H9 (cell line): ENCODE measurements around the gene CCDC71. TPM values are rescaled to one million over a fixed set of nuclear protein-coding genes. Genes with fewer than 3 reads are reported as not detected.

Source experiments
- DNase-seq: peaks from one replicate; pipeline ENCODE4 v3.0.0-alpha.2; 2017
- H2AFZ ChIP-seq: one replicate; pipeline ENCODE4 v1.6.1; 2013; ENCODE audit warnings: mild to moderate bottlenecking, low read length, control low read depth, moderate library complexity
- H2AK5ac ChIP-seq: 2 replicates; pipeline ENCODE4 v1.6.1; 2013; ENCODE audit warnings: low read length, control low read depth, mixed read lengths; ENCODE audit not compliant: insufficient read length
- H2BK120ac ChIP-seq: one replicate; pipeline ENCODE4 v1.6.1; 2013; ENCODE audit warnings: low read depth, mild to moderate bottlenecking, low read length, control low read depth, inconsistent platforms; ENCODE audit not compliant: poor library complexity, severe bottlenecking
- H2BK12ac ChIP-seq: 2 replicates; pipeline ENCODE4 v1.6.1; 2013; ENCODE audit warnings: low read length, control low read depth, mixed read lengths, low read depth; ENCODE audit not compliant: insufficient read length
- H2BK15ac ChIP-seq: 2 replicates; pipeline ENCODE4 v1.6.1; 2013; ENCODE audit warnings: low read depth, low read length, control low read depth
- H2BK20ac ChIP-seq: one replicate; pipeline ENCODE4 v1.6.1; 2013; ENCODE audit warnings: low read depth, mild to moderate bottlenecking, low read length, control low read depth, inconsistent platforms; ENCODE audit not compliant: poor library complexity, severe bottlenecking
- H2BK5ac ChIP-seq: 2 replicates; pipeline ENCODE4 v1.6.1; 2013; ENCODE audit warnings: low read length, control low read depth, mixed read lengths; ENCODE audit not compliant: insufficient read length
- H3K14ac ChIP-seq: 2 replicates; pipeline ENCODE4 v1.6.1; 2013; ENCODE audit warnings: low read length, control low read depth; ENCODE audit not compliant: insufficient read depth
- H3K18ac ChIP-seq: 2 replicates; pipeline ENCODE4 v1.6.1; 2013; ENCODE audit warnings: low read depth, mild to moderate bottlenecking, mixed read lengths, low read length, control low read depth; ENCODE audit not compliant: insufficient read length
- H3K23ac ChIP-seq: 2 replicates; pipeline ENCODE4 v1.6.1; 2013; ENCODE audit warnings: low read length, control low read depth, mixed read lengths, low read depth; ENCODE audit not compliant: insufficient read length
- H3K23me2 ChIP-seq: 2 replicates; pipeline ENCODE4 v1.6.1; 2013; ENCODE audit warnings: low read depth, mild to moderate bottlenecking, mixed read lengths, low read length, control low read depth; ENCODE audit not compliant: insufficient read length, poor library complexity, severe bottlenecking
- H3K27ac ChIP-seq: 2 replicates; pipeline ENCODE4 v1.5.1; 2013; ENCODE audit warnings: low read length, control low read depth, mixed read lengths, low read depth; ENCODE audit not compliant: insufficient read length
- H3K27me3 ChIP-seq: 2 replicates; pipeline ENCODE4 v1.6.1; 2013; ENCODE audit warnings: low read length, control low read depth, inconsistent platforms; ENCODE audit not compliant: insufficient read depth
- H3K4ac ChIP-seq: 2 replicates; pipeline ENCODE4 v1.6.1; 2013; ENCODE audit warnings: low read depth, mild to moderate bottlenecking, control low read depth, inconsistent platforms, low read length, moderate library complexity
- H3K4me1 ChIP-seq: 2 replicates; pipeline ENCODE4 v1.6.1; 2013; ENCODE audit warnings: low read length, control low read depth, inconsistent platforms; ENCODE audit not compliant: insufficient read depth
- H3K4me2 ChIP-seq: 2 replicates; pipeline ENCODE4 v1.6.1; 2013; ENCODE audit warnings: low read length, control low read depth, mixed read lengths; ENCODE audit not compliant: insufficient read length, insufficient read depth
- H3K56ac ChIP-seq: 2 replicates; pipeline ENCODE4 v1.6.1; 2013; ENCODE audit warnings: low read depth, mild to moderate bottlenecking, mixed read lengths, low read length, control low read depth; ENCODE audit not compliant: insufficient read length
- H3K79me1 ChIP-seq: 2 replicates; pipeline ENCODE4 v1.6.1; 2013; ENCODE audit warnings: low read depth, mild to moderate bottlenecking, moderate library complexity, low read length, control low read depth, inconsistent platforms; ENCODE audit not compliant: insufficient read depth, poor library complexity, severe bottlenecking
- H3K79me2 ChIP-seq: 2 replicates; pipeline ENCODE4 v1.6.1; 2013; ENCODE audit warnings: low read length, control low read depth, inconsistent platforms; ENCODE audit not compliant: insufficient read depth
- H3K9ac ChIP-seq: 2 replicates; pipeline ENCODE4 v1.6.1; 2013; ENCODE audit warnings: low read length, control low read depth, mixed read lengths; ENCODE audit not compliant: insufficient read length; ENCODE audit errors: extremely low read depth
- H3K9me3 ChIP-seq: one replicate; pipeline ENCODE4 v1.6.1; 2013; ENCODE audit warnings: low read depth, low read length, inconsistent platforms; ENCODE audit not compliant: control insufficient read depth
- H3T11ph ChIP-seq: one replicate; pipeline ENCODE4 v1.6.1; 2013; ENCODE audit warnings: mild to moderate bottlenecking, low read length, control low read depth, inconsistent platforms
- H4K20me1 ChIP-seq: one replicate; pipeline ENCODE4 v1.6.1; 2013; ENCODE audit not compliant: control insufficient read depth, insufficient read length, insufficient read depth
- H4K5ac ChIP-seq: 2 replicates; pipeline ENCODE4 v1.6.1; 2013; ENCODE audit warnings: low read depth, mild to moderate bottlenecking, mixed read lengths, low read length, control low read depth; ENCODE audit not compliant: insufficient read length
- H4K8ac ChIP-seq: replicated peaks from 2 replicates; pipeline ENCODE4 v1.6.1; 2013; ENCODE audit warnings: low read length, control low read depth, mixed read lengths, low read depth; ENCODE audit not compliant: insufficient read length
- H4K91ac ChIP-seq: 2 replicates; pipeline ENCODE4 v1.6.1; 2013; ENCODE audit warnings: low read depth, mild to moderate bottlenecking, moderate library complexity, mixed read lengths, low read length, control low read depth; ENCODE audit not compliant: insufficient read length
- H3K27ac Mint-ChIP-seq, 3 experiments: 2 replicates in 2 of 3; 3 replicates in 1 of 3; pipeline ENCODE4 v1.8.0; 2020 to 2021; ENCODE audit warnings: mixed read lengths in 3 of 3, mild to moderate bottlenecking in 1 of 3, moderate library complexity in 1 of 3
- H3K27me3 Mint-ChIP-seq: 2 replicates; pipeline ENCODE4 v1.8.0; 2021; ENCODE audit warnings: low read depth, mild to moderate bottlenecking, moderate library complexity, mixed read lengths
- H3K36me3 Mint-ChIP-seq, 3 experiments: 2 replicates in 2 of 3; 3 replicates in 1 of 3; pipeline ENCODE4 v1.8.0; 2020 to 2021; ENCODE audit warnings: low read depth in 3 of 3, mixed read lengths in 3 of 3; ENCODE audit not compliant: insufficient read depth in 1 of 3
- H3K4me1 Mint-ChIP-seq, 2 experiments: 2 replicates each; pipeline ENCODE4 v1.8.0; 2020; ENCODE audit warnings: mixed read lengths in 2 of 2
- H3K4me3 Mint-ChIP-seq, 2 experiments: 2 replicates in 1 of 2; 3 replicates in 1 of 2; pipeline ENCODE4 v1.8.0; 2020 to 2021; ENCODE audit warnings: mild to moderate bottlenecking in 2 of 2, mixed read lengths in 2 of 2, moderate library complexity in 1 of 2
- H3K9me3 Mint-ChIP-seq, 2 experiments: 2 replicates in 1 of 2; 3 replicates in 1 of 2; pipeline ENCODE4 v1.8.0; 2020; ENCODE audit warnings: mild to moderate bottlenecking in 2 of 2, mixed read lengths in 2 of 2, moderate library complexity in 1 of 2
- WGBS: extraction: QIAGEN DNeasy Blood & Tissue Kit; methylation state at CpG from one replicate; pipeline ENCODE4 v1.1.7; 2013; ENCODE audit warnings: missing lambda C conversion rate, low lambda C conversion rate, mixed read lengths; ENCODE audit not compliant: insufficient read length; ENCODE audit errors: extremely low coverage; 5-methylcytosine and 5-hydroxymethylcytosine counted together
- total RNA-seq: library from RNA; stranded (reverse); gene quantifications from 2 replicates; pipeline ENCODE4 v1.2.1, GENCODE V29; 2021
- TF ChIP-seq, protein P1 (sequence below): fragments of 200-600 bp; sonication (generic); conservative IDR thresholded peaks from 3 replicates; pipeline ENCODE4 v1.8.0; 2021; ENCODE audit warnings: antibody characterized with exemption, mild to moderate bottlenecking

Gene CCDC71
- total RNA-seq, 1 experiment from 2014 or later, result 27.6 TPM

DNA sequence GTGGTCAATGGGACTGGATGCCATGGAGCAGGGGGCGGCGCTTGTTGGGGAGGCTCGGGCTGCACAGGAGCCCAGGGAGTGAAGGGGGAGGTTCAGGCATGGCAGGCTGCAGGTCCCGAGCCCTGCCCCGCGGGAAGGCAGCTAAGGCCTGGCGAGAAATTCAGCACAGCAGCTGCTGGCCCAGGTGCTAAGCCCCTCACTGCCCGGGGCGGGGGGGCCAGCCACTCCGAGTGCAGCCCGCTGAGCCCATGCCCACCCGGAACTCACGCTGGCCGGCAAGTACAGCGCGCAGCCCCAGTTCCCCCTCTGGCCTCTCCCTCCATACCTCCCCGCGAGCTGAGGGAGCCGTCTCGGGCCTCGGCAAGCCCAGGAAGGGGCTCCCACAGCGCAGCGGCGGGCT lies 16.6 kb upstream of the CCDC71 start:
- Histone ChIP-seq H3K56ac (no peak overlapping the region), H3K18ac (no peak overlapping the region), H4K20me1 (no peaks in the 10 kb centered on the region), H2BK120ac (no peak overlapping the region), H3K23ac (no peak overlapping the region), H2AFZ (no peak overlapping the region), H3K79me1 (no peaks in the 10 kb centered on the region), H2BK20ac (no peak overlapping the region), H2AK5ac (no peak overlapping the region), H3K4me1 (no peaks in the 10 kb centered on the region), H3T11ph (no peak overlapping the region), H2BK12ac (no peak overlapping the region), H3K14ac (no peak overlapping the region), H4K8ac (no peak overlapping the region), H3K9me3 (no peaks in the 10 kb centered on the region), H2BK5ac (no peak overlapping the region), H3K27ac (no peak overlapping the region), H2BK15ac (no peak overlapping the region), H3K4me2 (no peak overlapping the region), H3K9ac (no peak overlapping the region), H3K27me3 (no peaks in the 10 kb centered on the region), H4K5ac (no peak overlapping the region), H4K91ac (no peak overlapping the region), H3K79me2 (no peaks in the 10 kb centered on the region), H3K4ac (no peak overlapping the region), H3K23me2 (no peaks in the 10 kb centered on the region)
- no peak for DNase-seq
- H3K27ac Mint-ChIP-seq, result no peak overlapping the region
- H3K4me1 Mint-ChIP-seq, result peaks cover 0 to 5% of the 10 kb centered on the region in 2 experiments; a peak in 1 of 4 replicates
- H3K27me3 Mint-ChIP-seq, result peaks cover 17% of the 10 kb centered on the region
- H3K4me3 Mint-ChIP-seq, result no peak overlapping the region
- WGBS, result no CpG with 5 or more reads among the region's 24 CpGs
- H3K9me3 Mint-ChIP-seq, result peaks cover 6 to 9% of the 10 kb centered on the region in 2 experiments
- TF ChIP-seq, protein P1, sequence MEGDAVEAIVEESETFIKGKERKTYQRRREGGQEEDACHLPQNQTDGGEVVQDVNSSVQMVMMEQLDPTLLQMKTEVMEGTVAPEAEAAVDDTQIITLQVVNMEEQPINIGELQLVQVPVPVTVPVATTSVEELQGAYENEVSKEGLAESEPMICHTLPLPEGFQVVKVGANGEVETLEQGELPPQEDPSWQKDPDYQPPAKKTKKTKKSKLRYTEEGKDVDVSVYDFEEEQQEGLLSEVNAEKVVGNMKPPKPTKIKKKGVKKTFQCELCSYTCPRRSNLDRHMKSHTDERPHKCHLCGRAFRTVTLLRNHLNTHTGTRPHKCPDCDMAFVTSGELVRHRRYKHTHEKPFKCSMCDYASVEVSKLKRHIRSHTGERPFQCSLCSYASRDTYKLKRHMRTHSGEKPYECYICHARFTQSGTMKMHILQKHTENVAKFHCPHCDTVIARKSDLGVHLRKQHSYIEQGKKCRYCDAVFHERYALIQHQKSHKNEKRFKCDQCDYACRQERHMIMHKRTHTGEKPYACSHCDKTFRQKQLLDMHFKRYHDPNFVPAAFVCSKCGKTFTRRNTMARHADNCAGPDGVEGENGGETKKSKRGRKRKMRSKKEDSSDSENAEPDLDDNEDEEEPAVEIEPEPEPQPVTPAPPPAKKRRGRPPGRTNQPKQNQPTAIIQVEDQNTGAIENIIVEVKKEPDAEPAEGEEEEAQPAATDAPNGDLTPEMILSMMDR, result no peak
- H3K36me3 Mint-ChIP-seq, result no peaks in the 10 kb centered on the region
